PFSK-1 (cell line): ENCODE results near the gene PRR36.

Source experiments
- FOXP2 ChIP-seq: optimal IDR thresholded peaks from 2 replicates; pipeline ENCODE3; 2011; ENCODE audit warnings: borderline replicate concordance, control low read depth, inconsistent platforms; ENCODE audit not compliant: insufficient read depth; ENCODE audit errors: extremely low read length, extremely low read depth
- POLR2AphosphoS5 ChIP-seq: IDR thresholded peaks from 2 replicates; pipeline ENCODE4 v1.6.1; 2012; ENCODE audit warnings: low read depth, mild to moderate bottlenecking, control low read depth, low read length, moderate library complexity
- SIN3A ChIP-seq: IDR thresholded peaks from 2 replicates; pipeline ENCODE4 v1.6.1; 2012; ENCODE audit warnings: mild to moderate bottlenecking, low read length, moderate library complexity, borderline replicate concordance; ENCODE audit not compliant: insufficient read depth
- TAF1 ChIP-seq: IDR thresholded peaks from 2 replicates; pipeline ENCODE4 v1.6.1; 2012; ENCODE audit warnings: low read length, control low read depth, borderline replicate concordance; ENCODE audit not compliant: insufficient read depth
- TF ChIP-seq, protein P1 (sequence below), 2 experiments: IDR thresholded peaks; 2 replicates each; pipeline versions ENCODE4 v1.6.1 to v1.8.0; 2011 to 2012; ENCODE audit warnings: low read depth in 2 of 2, low read length in 2 of 2, control low read depth in 1 of 2, inconsistent platforms in 1 of 2, mild to moderate bottlenecking in 1 of 2, moderate library complexity in 1 of 2; ENCODE audit not compliant: insufficient read depth in 1 of 2

The PRR36 gene

DNA sequence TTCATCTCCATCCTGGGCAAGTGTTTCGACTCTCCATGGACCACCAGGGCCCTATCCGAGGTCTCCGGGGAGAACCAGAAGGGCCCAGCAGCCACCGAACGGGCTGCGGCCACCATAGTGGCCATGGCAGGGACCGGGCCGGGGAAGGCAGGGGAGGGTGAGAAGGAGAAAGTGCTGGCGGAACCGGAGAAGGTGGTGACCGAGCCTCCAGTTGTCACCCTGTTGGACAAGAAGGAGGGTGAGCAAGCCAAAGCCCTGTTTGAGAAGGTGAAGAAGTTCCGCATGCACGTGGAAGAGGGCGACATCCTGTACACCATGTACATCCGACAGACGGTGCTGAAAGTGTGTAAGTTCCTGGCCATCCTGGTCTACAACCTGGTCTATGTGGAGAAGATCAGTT, 24.8 kb upstream of the PRR36 start:
- TF ChIP-seq SIN3A (no peak), TAF1 (no peak), POLR2AphosphoS5 (no peak), FOXP2 (no peak)
- TF ChIP-seq, protein P1, sequence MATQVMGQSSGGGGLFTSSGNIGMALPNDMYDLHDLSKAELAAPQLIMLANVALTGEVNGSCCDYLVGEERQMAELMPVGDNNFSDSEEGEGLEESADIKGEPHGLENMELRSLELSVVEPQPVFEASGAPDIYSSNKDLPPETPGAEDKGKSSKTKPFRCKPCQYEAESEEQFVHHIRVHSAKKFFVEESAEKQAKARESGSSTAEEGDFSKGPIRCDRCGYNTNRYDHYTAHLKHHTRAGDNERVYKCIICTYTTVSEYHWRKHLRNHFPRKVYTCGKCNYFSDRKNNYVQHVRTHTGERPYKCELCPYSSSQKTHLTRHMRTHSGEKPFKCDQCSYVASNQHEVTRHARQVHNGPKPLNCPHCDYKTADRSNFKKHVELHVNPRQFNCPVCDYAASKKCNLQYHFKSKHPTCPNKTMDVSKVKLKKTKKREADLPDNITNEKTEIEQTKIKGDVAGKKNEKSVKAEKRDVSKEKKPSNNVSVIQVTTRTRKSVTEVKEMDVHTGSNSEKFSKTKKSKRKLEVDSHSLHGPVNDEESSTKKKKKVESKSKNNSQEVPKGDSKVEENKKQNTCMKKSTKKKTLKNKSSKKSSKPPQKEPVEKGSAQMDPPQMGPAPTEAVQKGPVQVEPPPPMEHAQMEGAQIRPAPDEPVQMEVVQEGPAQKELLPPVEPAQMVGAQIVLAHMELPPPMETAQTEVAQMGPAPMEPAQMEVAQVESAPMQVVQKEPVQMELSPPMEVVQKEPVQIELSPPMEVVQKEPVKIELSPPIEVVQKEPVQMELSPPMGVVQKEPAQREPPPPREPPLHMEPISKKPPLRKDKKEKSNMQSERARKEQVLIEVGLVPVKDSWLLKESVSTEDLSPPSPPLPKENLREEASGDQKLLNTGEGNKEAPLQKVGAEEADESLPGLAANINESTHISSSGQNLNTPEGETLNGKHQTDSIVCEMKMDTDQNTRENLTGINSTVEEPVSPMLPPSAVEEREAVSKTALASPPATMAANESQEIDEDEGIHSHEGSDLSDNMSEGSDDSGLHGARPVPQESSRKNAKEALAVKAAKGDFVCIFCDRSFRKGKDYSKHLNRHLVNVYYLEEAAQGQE (IDR thresholded peaks at IDR 0.05; ENCODE audit: insufficient read depth in 1 of 2, low read depth in 2 of 2, low read length in 2 of 2), result no peak

DNA sequence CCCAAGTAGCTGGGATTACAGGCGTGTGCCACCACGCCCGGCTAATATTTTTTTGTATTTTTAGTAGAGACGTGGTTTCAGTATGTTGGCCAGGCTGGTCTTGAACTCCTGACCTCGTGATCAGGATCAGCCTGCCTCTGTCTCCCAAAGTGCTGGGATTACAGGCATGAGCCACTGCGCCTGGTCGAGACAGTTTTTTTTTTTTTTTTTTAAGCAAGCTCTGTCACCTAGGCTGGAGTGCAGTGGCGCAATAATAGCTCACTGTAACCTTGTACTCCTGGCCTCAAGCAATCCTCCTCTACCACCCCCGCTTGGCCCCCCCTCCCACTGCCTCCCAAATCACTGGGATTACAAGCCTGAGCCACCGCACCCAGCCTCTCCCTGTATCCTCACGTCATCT, 23.1 kb upstream of the PRR36 start:
- TF ChIP-seq SIN3A (no peak), POLR2AphosphoS5 (no peak)

GRCh38 chr19:7895565-7895964, 21.4 kb upstream of the PRR36 start:
- TF ChIP-seq, protein P1 (IDR thresholded peaks at IDR 0.05; ENCODE audit: insufficient read depth in 1 of 2, low read depth in 2 of 2, low read length in 2 of 2), result no peak
- TF ChIP-seq SIN3A (no peak), POLR2AphosphoS5 (no peak), FOXP2 (no peak), TAF1 (no peak)

DNA sequence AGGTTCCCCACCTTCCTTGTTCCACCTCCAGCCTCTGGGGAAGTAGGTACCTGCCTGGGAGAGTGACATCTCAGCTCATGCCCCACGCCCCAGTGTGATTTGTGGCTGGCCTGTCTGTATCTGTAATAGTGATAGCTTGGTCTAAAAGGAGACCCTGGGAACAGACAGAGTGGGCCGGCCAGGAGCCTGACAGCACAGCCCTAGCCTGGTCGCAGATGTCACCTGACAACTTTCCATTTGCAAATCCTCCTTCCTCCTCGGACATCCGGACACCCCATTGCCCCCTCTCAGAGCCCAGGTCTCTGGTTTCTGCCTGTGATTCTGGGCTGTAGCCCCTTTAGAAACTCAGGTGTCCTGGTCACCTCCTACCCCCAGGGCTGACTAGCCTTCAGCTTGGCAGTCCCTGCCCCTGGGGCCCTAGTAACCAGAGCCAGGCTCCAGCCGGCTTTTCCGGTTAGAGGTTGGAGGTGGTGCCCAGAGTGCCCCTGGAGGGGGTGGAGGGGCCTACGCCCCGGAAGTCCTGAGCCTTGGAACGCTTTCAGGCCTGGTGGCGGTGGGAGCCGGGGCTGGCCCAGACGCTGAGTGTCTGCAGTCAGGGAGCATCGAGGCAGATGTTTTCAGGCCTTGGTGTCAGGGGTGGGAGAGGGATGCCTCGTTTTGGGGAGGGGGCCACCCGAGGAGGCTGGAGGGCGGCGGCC, 20.6 kb upstream of the PRR36 start:
- TF ChIP-seq, protein P1 (IDR thresholded peaks at IDR 0.05; ENCODE audit: insufficient read depth in 1 of 2, low read depth in 2 of 2, low read length in 2 of 2), result no peak
- TF ChIP-seq POLR2AphosphoS5 (no peak), FOXP2 (no peak), SIN3A (no peak)

- TF ChIP-seq SIN3A (no peak), FOXP2 (no peak), TAF1 (no peak), POLR2AphosphoS5 (no peak)
- TF ChIP-seq, protein P1 (IDR thresholded peaks at IDR 0.05; ENCODE audit: insufficient read depth in 1 of 2, low read depth in 2 of 2, low read length in 2 of 2), result no peak
Observed at GRCh38 chr19:7888826-7889217, 14.6 kb upstream of the PRR36 start.
